Subcutaneous abdominal adipose tissue (tissue), 5 donors: ENCODE data around the gene EBF4.
"Not testable (repeated sequence)": the region's sequence is repeated elsewhere in the genome, so short reads cannot be mapped to it uniquely, and the experiment has no call there.

Source experiments
- H3K27ac ChIP-seq: one replicate; pipeline ENCODE4 v1.7.0; 2013; ENCODE audit warnings: low read depth, mild to moderate bottlenecking, inconsistent platforms, low read length, moderate library complexity
- H3K27me3 ChIP-seq, 5 donors: one replicate each; pipeline ENCODE4 v1.7.0; 2013; ENCODE audit warnings: low read length in 5 of 5, inconsistent platforms in 1 of 5; ENCODE audit not compliant: control insufficient read depth in 5 of 5, insufficient read depth in 4 of 5
- H3K36me3 ChIP-seq, 5 donors: one replicate each; pipeline ENCODE4 v1.7.0; 2013; ENCODE audit warnings: low read length in 5 of 5; ENCODE audit not compliant: control insufficient read depth in 5 of 5, insufficient read depth in 5 of 5
- H3K4me1 ChIP-seq, 5 donors: one replicate each; pipeline ENCODE4 v1.7.0; 2013; ENCODE audit warnings: low read length in 5 of 5, mild to moderate bottlenecking in 3 of 5, moderate library complexity in 1 of 5; ENCODE audit not compliant: control insufficient read depth in 5 of 5, insufficient read depth in 5 of 5
- H3K4me3 ChIP-seq, 5 donors: one replicate each; pipeline ENCODE4 v1.7.0; 2013; ENCODE audit warnings: low read length in 5 of 5, low read depth in 1 of 5
- H3K9ac ChIP-seq, 5 donors: one replicate each; pipeline ENCODE4 v1.7.0; 2013; ENCODE audit warnings: low read length in 5 of 5, mild to moderate bottlenecking in 4 of 5, moderate library complexity in 3 of 5
- H3K9me3 ChIP-seq, 5 donors: one replicate each; pipeline ENCODE4 v1.7.0; 2013; ENCODE audit warnings: low read length in 5 of 5; ENCODE audit not compliant: control insufficient read depth in 5 of 5
- donor health status: healthy.
- donor health status: healthy.
- donor health status: healthy.
- donor health status: healthy.
- donor health status: healthy.

Gene EBF4

GRCh38 chr20:2691663-2692035 is 931 bp upstream of the EBF4 start:
- Histone ChIP-seq H3K36me3 (no peaks in the 10 kb centered on the region), H3K9ac (peak overlapping the region in 2 of 5 donors; percentile 36 to 63), H3K27ac (peak overlapping the region; percentile 10), H3K4me1 (peaks cover 0 to 19% (median 8%) of the 10 kb centered on the region in 5 donors), H3K27me3 (peaks cover 22 to 42% (median 33%) of the 10 kb centered on the region in 5 donors), H3K4me3 (peak overlapping the region in 4 of 5 donors; percentile 46 to 64 (median 60)), H3K9me3 (no peaks in the 10 kb centered on the region)

- H3K27ac ChIP-seq, result no peak overlapping the region
- H3K9me3 ChIP-seq, result no peaks in the 10 kb centered on the region
- peaks cover 0 to 19% (median 8%) of the 10 kb centered on the region in 5 donors for H3K4me1 ChIP-seq
- H3K4me3 ChIP-seq, result no peak overlapping the region
- peaks cover 22 to 39% (median 37%) of the 10 kb centered on the region in 5 donors for H3K27me3 ChIP-seq
- H3K9ac ChIP-seq, result no peak overlapping the region
- H3K36me3 ChIP-seq, result no peaks in the 10 kb centered on the region
Observed at GRCh38 chr20:2692886-2693285, 306 bp downstream of the EBF4 start.

GRCh38 chr20:2693286-2694007 is 867 bp downstream of the EBF4 start:
- Histone ChIP-seq H3K27me3 (peaks cover 25 to 41% (median 37%) of the 10 kb centered on the region in 5 donors), H3K27ac (no peak overlapping the region), H3K36me3 (no peaks in the 10 kb centered on the region), H3K4me3 (peak overlapping the region in 3 of 5 donors; percentile 49 to 59 (median 54)), H3K9ac (no peak overlapping the region), H3K4me1 (peaks cover 0 to 17% (median 8%) of the 10 kb centered on the region in 5 donors), H3K9me3 (no peaks in the 10 kb centered on the region)

- H3K4me1 ChIP-seq, result peaks cover 0 to 17% (median 8%) of the 10 kb centered on the region in 5 donors
- no peaks in the 10 kb centered on the region for H3K36me3 ChIP-seq
- no peaks in the 10 kb centered on the region for H3K9me3 ChIP-seq
- peaks cover 23 to 42% (median 37%) of the 10 kb centered on the region in 5 donors for H3K27me3 ChIP-seq
- no peak overlapping the region for H3K27ac ChIP-seq
- H3K9ac ChIP-seq, result no peak overlapping the region
- peak overlapping the region in 2 of 5 donors; percentile 54 to 59 for H3K4me3 ChIP-seq
Observed at GRCh38 chr20:2694008-2694471, 1.5 kb downstream of the EBF4 start.

- no peaks in the 10 kb centered on the region for H3K36me3 ChIP-seq
- peaks cover 23 to 45% (median 37%) of the 10 kb centered on the region in 5 donors for H3K27me3 ChIP-seq
- peaks cover 0 to 17% (median 8%) of the 10 kb centered on the region in 5 donors for H3K4me1 ChIP-seq
- H3K9me3 ChIP-seq, result no peaks in the 10 kb centered on the region
- H3K9ac ChIP-seq, result no peak overlapping the region
- H3K4me3 ChIP-seq, result no peak overlapping the region
- no peak overlapping the region for H3K27ac ChIP-seq
Observed at GRCh38 chr20:2694519-2694918, 1.9 kb downstream of the EBF4 start.

GRCh38 chr20:2695206-2695983 is 2.8 kb downstream of the EBF4 start:
- no peak overlapping the region for H3K4me3 ChIP-seq
- no peak overlapping the region for H3K27ac ChIP-seq
- no peak overlapping the region for H3K9ac ChIP-seq
- H3K36me3 ChIP-seq, result no peaks in the 10 kb centered on the region
- H3K9me3 ChIP-seq, result no peaks in the 10 kb centered on the region
- peaks cover 23 to 48% (median 34%) of the 10 kb centered on the region in 5 donors for H3K27me3 ChIP-seq
- H3K4me1 ChIP-seq, result peaks cover 0 to 17% (median 8%) of the 10 kb centered on the region in 5 donors

- H3K9me3 ChIP-seq, H3K36me3 ChIP-seq, H3K9ac ChIP-seq, H3K4me3 ChIP-seq, H3K27ac ChIP-seq: not testable (repeated sequence)
- peaks cover 0 to 17% (median 8%) of the 10 kb centered on the region in 5 donors for H3K4me1 ChIP-seq
- H3K27me3 ChIP-seq, result peaks cover 23 to 54% (median 34%) of the 10 kb centered on the region in 5 donors
Observed at GRCh38 chr20:2695984-2696525, 3.5 kb downstream of the EBF4 start.

GRCh38 chr20:2696646-2697045 is 4.1 kb downstream of the EBF4 start:
- Histone ChIP-seq H3K36me3 (no peaks in the 10 kb centered on the region), H3K4me1 (peaks cover 0 to 17% (median 8%) of the 10 kb centered on the region in 5 donors), H3K9ac (no peak overlapping the region), H3K9me3 (no peaks in the 10 kb centered on the region), H3K27me3 (peaks cover 24 to 57% (median 34%) of the 10 kb centered on the region in 5 donors), H3K4me3 (no peak overlapping the region), H3K27ac (no peak overlapping the region)

- Histone ChIP-seq H3K27ac (no peak overlapping the region), H3K4me3 (no peak overlapping the region), H3K9me3 (no peaks in the 10 kb centered on the region), H3K36me3 (no peaks in the 10 kb centered on the region), H3K4me1 (peaks cover 0 to 10% (median 3%) of the 10 kb centered on the region in 5 donors), H3K27me3 (peaks cover 27 to 58% (median 34%) of the 10 kb centered on the region in 5 donors), H3K9ac (no peak overlapping the region)
Observed at GRCh38 chr20:2697768-2698167, 5.2 kb downstream of the EBF4 start.
